Stimulated activated CD4-positive, alpha-beta T cell treated with anti-CD3 and anti-CD28 coated beads, TNF-alpha, amount 100 ng/mL, for 1 hour (primary cell): ENCODE results near the gene KCP.
"Not testable (repeated sequence)": the region's sequence is repeated elsewhere in the genome, so short reads cannot be mapped to it uniquely, and the experiment has no call there.

Experiments used
- DNase-seq, 3 donors: peaks; one replicate each; pipeline ENCODE4 v3.0.0-alpha.2; 2020; ENCODE audit warnings: low read depth in 3 of 3, low spot score in 1 of 3

KCP gene

DNA sequence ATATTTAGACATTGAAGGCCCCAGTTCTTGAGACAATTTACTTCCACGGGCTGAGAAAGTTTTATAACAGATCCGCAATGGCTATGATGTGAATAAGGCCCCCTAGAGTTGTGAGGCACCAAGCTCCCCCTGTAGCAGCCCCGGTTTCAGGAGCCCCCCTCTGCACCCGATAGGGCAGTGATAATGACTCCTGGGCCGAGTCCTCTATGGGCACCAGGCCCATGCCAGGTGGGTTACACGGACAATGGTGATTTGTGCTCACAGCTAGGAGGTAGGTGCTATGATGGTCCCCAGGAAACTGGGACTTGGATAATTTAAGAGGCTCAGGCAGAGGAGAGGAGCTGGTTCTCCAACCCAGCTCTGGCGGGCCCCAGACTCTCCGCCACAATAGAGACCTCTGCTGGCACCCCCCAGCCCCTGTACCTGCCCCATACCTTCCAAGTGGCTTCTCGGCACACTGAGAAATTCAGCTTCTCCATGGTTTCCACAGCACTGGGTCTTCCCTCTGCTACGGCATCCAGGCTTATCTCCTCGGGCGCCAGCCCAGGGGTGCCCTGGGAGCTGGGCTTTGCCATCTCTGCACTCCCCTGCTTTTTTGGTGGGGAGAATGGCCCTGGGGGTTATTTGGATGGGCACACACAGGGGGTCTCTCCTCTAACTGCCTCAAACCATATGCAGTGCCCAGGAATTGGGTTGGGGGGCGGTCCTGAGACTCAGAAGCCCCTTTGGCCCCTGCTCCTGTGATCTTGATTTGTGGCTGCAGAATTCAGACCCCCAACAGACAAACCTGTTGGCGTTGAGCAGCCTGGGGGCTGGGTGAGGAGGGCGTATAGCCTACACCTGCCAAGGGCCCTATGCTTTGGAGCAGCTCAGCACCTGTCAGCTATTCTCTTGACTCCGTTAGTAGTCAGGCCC, 12.2 kb upstream of the KCP start:
- no peak for DNase-seq

- DNase-seq = no peak
These were observed 11.4 kb upstream of the KCP start for GRCh38 chr7:128921866-128922440.

DNA sequence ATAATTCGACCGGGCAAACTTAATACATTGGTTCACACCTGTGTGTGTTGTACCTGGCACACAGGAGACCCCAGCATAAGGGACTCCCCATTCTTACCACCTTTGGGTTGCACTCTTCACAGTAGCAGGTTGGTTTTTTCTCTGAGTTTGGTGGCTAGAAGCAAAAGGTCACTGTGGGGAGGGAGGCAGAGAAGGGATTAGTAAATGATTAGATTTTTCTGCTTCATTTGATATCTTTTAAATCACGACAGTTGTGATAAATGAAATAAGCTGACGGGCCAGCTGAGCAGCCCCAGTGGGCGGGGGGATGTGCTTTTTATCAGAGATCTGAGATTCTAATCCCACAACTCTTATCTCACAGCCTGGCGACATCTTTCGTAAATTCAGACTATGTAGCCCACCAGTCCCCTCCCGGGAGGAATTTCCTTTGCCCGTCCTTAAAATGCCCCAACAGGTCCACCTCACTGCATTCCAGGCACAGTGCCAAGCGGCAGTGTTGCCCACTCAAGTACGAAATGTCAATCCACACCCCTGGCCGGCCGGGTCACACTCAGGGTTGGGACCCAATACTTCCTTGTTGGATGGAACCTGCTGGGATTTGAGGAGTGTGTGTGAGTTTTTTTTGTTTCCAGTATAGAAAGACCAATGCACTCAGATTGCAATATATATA, 10.5 kb upstream of the KCP start:
- no peak for DNase-seq

DNA sequence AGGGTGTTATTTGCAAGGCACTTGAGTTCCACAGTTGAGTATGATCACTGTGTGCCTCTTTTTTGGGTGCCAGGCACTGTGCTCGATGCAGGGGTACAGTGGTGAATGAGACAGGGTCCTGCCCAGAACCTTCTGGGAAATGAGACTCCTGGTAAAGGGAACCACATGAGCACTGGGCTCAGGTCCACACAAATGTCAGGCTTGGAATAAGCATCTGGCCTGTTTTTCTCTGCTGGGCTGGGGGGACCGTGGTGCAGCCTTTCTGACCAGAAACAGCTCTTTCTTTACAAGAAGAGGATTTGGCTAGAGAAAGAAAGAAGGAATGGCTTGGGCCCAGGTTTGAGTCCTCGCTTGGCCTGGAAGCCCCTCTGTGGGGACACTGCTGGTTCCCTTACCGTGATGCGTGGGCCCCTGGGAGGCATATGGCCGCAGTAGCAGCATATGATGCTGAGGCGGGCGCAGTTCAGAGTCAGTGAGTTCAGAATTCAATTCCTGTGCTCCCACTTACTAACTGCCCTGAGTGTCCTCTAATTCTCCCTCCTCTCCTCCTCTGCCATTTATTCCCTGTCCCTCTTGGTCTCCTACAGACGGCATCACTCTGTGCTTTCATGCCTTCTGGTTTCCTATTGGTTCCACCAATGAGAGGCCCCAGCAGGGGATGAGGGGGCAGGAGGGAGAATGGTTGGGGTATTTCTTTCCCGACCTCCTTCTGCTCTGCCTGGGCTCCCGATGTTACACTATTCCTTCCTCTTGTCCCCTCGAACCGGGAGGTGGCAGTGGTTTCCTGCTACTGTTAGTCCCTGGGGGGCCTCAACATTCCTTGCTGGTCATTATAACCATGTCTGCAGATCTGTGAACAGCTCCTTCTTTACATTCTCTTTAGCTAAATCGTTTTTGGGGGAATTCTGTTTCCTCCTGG, 9.6 kb upstream of the KCP start:
- no peak for DNase-seq

- no peak for DNase-seq
These were observed 8.7 kb upstream of the KCP start for GRCh38 chr7:128919241-128919640.

DNA sequence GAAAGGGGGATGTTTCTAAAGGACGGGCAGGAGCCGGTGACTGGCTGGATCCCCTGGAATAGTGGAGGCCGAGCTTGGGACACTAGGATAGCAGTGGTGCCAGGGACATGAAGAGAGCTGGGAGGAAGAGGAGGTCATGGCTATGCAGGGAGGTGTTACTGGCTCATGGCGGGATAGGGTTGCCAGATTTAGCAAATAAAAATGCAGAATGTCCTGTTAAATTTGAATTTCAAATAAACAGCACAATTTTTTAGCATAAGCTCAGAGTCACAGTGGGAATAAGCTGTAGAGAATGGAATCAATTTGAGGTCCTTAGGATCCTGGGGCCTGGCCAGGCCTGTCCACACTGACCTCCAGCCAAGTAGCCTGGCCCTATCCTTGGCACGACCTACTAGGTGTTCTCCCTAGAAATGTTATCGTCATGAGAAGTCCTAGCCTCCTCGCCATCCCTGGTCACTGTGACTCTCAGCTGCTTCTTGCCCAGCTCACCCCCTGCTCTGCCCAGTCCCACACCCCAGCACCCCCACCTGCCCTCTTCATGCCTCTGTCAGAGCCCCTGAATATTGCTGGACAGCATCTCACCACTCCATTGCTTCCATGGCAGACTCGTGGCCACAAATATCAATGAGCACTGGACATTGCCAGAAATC, 7.6 kb upstream of the KCP start:
- DNase-seq = no peak

DNA sequence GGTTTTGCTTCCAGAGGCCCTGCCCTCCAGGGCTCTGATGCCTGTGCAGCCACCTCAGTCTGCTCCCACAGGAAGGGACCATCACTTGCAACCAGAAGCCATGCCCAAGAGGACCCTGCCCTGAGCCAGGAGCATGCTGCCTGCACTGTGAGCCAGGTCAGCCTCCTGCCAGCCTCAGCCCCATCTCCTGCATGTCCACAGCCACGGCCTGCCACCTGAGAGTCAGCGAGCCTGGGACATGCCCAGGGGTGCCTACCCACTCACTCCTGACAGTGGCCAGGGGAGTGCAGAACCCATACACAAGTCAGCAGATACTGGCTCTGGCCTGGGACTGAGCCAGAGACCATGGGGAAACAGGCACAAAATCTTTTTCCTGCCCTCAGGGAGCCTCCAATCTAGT, 6.6 kb upstream of the KCP start:
- no peak for DNase-seq

GRCh38 chr7:128916643-128916915, 6.1 kb upstream of the KCP start:
- no peak for DNase-seq

- DNase-seq = no peak
These were observed 5.5 kb upstream of the KCP start for GRCh38 chr7:128915841-128916642.

GRCh38 chr7:128915271-128915819, 4.8 kb upstream of the KCP start:
- no peak for DNase-seq

- no peak for DNase-seq
These were observed 4.2 kb upstream of the KCP start for GRCh38 chr7:128914566-128915151.

DNA sequence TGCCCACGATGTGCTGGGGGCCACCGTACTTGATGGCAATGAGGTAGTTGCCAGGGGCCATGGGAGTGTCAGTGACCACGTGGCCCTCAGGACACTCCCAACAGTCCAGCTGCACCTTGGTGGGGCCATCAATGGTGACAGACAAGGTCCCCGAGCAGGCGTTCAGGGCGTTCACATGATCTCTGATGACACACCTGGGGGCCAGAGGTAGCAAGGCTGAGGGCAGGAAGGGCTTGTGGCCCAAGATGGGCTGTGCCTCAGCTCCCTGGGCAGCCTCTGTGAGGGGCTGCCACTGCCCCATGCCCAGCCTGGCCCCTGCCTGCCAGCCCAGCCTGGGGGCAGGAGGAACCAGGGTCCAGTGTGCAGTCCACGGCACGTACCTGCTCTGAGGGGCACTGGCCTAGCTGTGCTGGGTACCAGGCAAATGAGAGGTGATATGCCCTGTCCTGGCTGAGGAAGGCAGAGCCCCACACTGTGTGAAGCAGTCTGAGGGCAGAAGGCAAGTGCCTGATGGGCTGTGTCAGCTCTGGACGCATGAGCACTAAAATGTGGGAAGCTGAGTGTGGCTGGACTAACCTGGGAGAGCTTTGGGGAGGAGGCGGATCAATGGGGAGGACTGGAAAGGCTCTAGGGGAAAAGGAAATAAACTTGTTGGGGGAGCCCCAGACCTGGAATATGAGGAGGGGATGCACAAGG, 3.5 kb upstream of the KCP start:
- DNase-seq = no peak

- not testable (repeated sequence) for DNase-seq
These were observed 2.4 kb upstream of the KCP start for GRCh38 chr7:128912709-128913495.

DNA sequence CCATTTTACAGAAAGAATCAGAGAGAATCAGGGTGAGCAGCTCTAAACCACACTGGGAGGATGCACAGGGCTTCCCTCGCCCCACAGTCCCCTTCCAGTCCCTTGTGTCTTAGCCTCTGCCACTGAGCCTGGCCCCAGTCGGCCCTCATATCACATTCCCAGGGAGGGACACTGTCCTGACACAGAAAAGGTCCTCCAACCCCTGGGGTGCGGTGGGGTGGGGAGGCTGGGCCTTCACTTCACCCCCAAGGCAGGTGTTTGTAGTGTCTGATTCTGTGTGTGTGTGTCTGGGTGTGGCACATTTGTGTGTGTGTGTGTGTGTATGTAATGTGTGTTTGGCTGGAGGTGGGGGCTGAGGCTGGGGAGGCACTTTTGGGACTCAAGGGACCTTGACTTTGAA, 1.8 kb upstream of the KCP start:
- no peak for DNase-seq

DNA sequence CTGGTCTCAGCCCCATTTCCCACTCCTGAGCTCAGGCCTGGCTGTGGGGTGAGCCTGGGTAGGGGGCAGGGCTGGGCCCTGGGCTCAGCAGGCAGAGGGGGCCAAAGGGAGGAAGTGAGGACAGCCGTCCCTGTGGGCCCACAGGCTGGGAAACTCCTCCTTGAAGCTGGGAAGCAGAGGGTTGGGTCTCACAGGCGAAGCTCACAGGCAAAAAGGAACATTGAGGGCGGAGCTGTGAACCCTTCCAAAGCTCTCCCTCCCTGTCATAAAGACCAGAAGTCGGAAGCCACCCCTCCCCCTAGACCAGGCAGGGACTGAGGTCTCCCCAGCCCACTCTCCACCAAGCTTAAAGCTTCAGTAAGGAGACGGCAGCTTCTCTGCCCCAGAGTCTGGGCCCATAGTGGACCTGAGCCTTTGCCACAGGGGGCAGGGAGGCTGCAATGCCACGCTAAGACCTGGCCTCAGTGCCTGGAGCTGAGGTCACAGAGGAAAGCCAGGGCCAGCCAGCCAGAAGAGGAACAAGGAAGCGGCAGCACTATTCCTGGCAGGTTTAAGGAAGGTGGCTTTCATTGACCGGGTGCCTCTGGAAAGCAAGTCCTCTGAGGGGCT, 1.0 kb upstream of the KCP start:
- DNase-seq = no peak

DNA sequence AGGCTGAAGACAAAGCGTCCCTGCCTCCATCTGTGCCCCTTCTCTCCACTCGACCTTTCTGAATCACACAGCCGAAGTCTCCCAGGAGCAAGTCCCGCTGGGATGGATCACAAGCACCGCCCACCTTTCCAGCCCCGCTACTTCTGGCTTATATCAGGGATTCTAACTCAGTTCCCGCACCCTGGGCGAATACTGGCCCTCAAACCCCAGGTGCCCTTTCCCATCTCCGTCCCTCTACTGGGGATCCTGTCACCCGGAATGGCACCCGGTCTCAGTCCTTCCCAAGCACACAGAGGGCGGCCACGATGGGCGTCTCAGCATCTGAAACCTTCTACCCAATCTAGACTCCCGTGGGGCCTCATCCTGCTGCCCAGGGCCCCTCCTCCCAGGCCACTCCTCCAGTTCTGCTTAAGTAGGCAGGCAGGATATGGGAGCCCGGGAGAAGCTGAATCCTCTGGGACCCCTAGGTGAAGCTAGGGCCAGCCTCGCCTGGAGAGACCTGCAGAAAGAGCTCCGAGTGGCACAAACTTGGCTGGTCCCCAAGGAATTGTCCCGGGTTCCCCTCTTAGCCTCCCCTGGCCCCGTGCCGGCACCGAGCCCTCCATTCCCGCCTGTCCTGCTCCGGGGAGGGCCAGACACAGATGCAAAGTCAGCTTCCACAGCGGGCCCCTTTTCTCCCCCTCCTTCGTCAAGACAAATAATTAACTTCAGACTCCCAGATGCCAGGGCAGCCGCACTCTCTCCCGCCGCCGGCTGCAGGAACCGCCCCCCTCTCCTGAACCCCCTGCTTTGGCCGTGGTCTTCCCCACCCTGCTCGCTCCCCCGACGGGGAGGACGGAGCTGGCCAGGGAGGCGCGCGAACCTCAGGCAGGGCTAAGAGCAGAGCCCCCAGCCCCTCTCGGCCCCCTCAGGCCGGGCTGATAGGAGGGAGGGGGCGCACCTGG, 612 bp downstream of the KCP start:
- DNase-seq = no peak
